ENCODE results near the gene NEK4. TPM values are rescaled to one million over a fixed set of nuclear protein-coding genes. Genes with fewer than 3 reads are reported as not detected.
A peak's percentile ranks its signal among the peaks of the same experiment; 100 is the strongest.

The NEK4 gene
- total and polyA plus RNA-seq, 2 donors = 9.5 to 18.7 TPM

DNA sequence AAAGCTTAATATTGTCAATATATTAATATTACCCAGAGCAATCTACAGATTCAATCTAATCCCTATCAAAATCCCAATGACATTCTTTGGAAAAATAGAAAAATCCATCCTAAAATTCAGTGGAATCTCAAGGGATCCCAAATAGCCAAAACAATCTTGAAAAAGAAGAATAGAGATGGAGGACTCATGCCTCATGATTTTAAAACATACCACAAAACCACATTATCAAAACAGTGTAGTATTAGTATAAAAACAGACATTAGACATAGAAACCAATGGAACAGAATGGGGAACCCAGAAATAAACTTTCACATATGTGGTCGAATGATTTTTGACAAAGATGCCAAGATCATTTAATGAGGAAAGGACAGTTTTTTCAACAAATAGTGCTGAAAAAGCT lies 14.6 kb downstream of the NEK4 start:
- Histone ChIP-seq H3K9me3 (ENCODE audit: control insufficient read depth in 2 of 2, insufficient read depth in 1 of 2, low read length in 1 of 2) (no peaks in the 10 kb centered on the region), H3K27me3 (ENCODE audit: control insufficient read depth in 2 of 2, insufficient read depth in 1 of 2, low read length in 1 of 2) (no peaks in the 10 kb centered on the region), H3K4me3 (ENCODE audit: low read length in 2 of 2) (no peak overlapping the region), H3K27ac (ENCODE audit: low read depth in 1 of 2, low read length in 1 of 2) (no peak overlapping the region), H3K4me1 (ENCODE audit: control insufficient read depth in 2 of 2, insufficient read depth in 2 of 2, low read length in 2 of 2) (no peaks in the 10 kb centered on the region), H3K36me3 (ENCODE audit: control insufficient read depth in 2 of 2, insufficient read depth in 2 of 2, low read length in 1 of 2) (peaks cover 18 to 32% of the 10 kb centered on the region in 2 donors)
- no peak for DNase-seq (ENCODE audit: low read depth in 6 of 9, low spot score in 9 of 9)
- WGBS = 95% methylated on average over 1 of the region's 1 CpG

DNA sequence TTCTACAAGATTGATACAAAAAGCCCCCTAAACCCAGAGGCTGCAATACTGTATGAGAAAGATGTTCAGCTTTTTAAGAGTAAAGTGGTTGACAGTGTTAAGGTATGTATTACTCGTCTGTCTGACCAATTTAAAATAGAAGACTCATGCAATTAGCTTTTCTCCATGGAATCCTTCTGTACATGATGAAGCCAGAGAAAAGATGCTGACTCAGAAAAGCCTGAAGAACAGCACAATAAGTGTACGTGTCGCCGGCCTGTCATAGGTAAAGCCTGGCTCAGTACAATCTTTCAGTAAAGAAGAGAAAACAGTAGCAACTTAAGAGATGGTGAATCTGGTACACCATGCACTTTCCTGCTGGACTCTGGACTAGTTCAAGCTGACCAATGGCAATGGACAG lies 16.4 kb downstream of the NEK4 start:
- Histone ChIP-seq H3K27ac (ENCODE audit: low read depth in 1 of 2, low read length in 1 of 2) (no peak overlapping the region), H3K9me3 (ENCODE audit: control insufficient read depth in 2 of 2, insufficient read depth in 1 of 2, low read length in 1 of 2) (no peaks in the 10 kb centered on the region), H3K4me3 (ENCODE audit: low read length in 2 of 2) (no peak overlapping the region), H3K27me3 (ENCODE audit: control insufficient read depth in 2 of 2, insufficient read depth in 1 of 2, low read length in 1 of 2) (no peaks in the 10 kb centered on the region), H3K36me3 (ENCODE audit: control insufficient read depth in 2 of 2, insufficient read depth in 2 of 2, low read length in 1 of 2) (peaks cover 28 to 43% of the 10 kb centered on the region in 2 donors), H3K4me1 (ENCODE audit: control insufficient read depth in 2 of 2, insufficient read depth in 2 of 2, low read length in 2 of 2) (no peaks in the 10 kb centered on the region)
- DNase-seq (ENCODE audit: low read depth in 6 of 9, low spot score in 9 of 9) = no peak
- 99% methylated on average over 4 of the region's 4 CpGs for WGBS

DNA sequence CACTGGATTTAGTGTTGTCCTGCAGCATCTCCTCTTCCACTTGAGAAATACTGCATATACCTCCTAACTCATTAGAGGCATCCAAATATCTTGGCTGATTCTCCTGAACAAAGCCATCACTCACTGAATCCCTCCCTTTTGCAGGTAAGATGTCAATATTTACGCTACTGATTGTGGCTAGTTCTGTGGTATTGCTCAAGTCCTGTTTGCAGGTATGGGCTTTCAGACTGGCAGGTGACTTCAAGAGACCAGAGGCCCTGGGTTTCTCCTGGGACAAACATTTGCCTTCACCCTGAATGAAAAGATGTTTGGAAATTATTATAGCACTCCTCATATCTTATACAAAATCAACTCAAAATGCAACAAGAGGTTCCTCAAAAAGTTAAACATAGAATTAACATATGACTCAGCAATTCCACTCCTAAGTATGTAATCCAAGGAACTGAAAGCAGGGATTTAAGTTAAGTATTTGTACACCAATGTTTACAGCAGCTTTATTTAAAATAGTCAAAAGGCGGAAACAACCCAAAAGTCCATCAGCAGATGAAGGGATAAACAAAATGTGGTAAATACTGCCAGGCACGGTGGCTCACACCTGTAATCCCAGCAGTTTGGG lies 18.6 kb downstream of the NEK4 start:
- peaks cover 26 to 48% of the 10 kb centered on the region in 2 donors for H3K36me3 ChIP-seq (ENCODE audit: control insufficient read depth in 2 of 2, insufficient read depth in 2 of 2, low read length in 1 of 2)
- no peak overlapping the region for H3K27ac ChIP-seq (ENCODE audit: low read depth in 1 of 2, low read length in 1 of 2)
- no peak overlapping the region for H3K4me3 ChIP-seq (ENCODE audit: low read length in 2 of 2)
- H3K27me3 ChIP-seq (ENCODE audit: control insufficient read depth in 2 of 2, insufficient read depth in 1 of 2, low read length in 1 of 2) = no peaks in the 10 kb centered on the region
- 98% methylated on average over 3 of the region's 3 CpGs for WGBS
- H3K9me3 ChIP-seq (ENCODE audit: control insufficient read depth in 2 of 2, insufficient read depth in 1 of 2, low read length in 1 of 2) = no peaks in the 10 kb centered on the region
- DNase-seq (ENCODE audit: low read depth in 6 of 9, low spot score in 9 of 9) = no peak
- no peaks in the 10 kb centered on the region for H3K4me1 ChIP-seq (ENCODE audit: control insufficient read depth in 2 of 2, insufficient read depth in 2 of 2, low read length in 2 of 2)

DNA sequence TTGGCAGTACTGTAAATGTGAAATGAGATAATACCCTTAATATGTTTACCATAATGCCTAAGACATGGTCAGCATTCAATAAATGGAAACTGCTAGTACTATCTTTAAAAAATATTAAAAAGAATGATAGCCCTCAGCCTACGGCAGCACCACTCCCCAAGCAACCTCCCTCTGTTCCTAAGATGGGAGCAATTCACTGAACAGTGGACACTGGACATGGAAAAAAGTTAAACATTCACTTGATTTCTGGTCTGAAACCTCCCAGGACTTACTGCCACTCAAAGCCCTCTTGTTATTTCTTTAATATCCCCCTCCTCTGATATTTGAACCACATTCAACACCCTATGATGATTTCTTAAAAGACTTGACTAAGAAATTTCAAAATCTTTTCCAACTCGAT lies 27.0 kb downstream of the NEK4 start:
- no peak overlapping the region for H3K4me3 ChIP-seq (ENCODE audit: low read length in 2 of 2)
- no peaks in the 10 kb centered on the region for H3K27me3 ChIP-seq (ENCODE audit: control insufficient read depth in 2 of 2, insufficient read depth in 1 of 2, low read length in 1 of 2)
- no peaks in the 10 kb centered on the region for H3K9me3 ChIP-seq (ENCODE audit: control insufficient read depth in 2 of 2, insufficient read depth in 1 of 2, low read length in 1 of 2)
- H3K36me3 ChIP-seq (ENCODE audit: control insufficient read depth in 2 of 2, insufficient read depth in 2 of 2, low read length in 1 of 2) = peaks cover 21 to 63% of the 10 kb centered on the region in 2 donors
- H3K27ac ChIP-seq (ENCODE audit: low read depth in 1 of 2, low read length in 1 of 2) = peak overlapping the region in 1 of 2 donors; percentile 8
- no peaks in the 10 kb centered on the region for H3K4me1 ChIP-seq (ENCODE audit: control insufficient read depth in 2 of 2, insufficient read depth in 2 of 2, low read length in 2 of 2)
- WGBS = 98% methylated on average over 2 of the region's 2 CpGs
- no peak for DNase-seq (ENCODE audit: low read depth in 6 of 9, low spot score in 9 of 9)

DNA sequence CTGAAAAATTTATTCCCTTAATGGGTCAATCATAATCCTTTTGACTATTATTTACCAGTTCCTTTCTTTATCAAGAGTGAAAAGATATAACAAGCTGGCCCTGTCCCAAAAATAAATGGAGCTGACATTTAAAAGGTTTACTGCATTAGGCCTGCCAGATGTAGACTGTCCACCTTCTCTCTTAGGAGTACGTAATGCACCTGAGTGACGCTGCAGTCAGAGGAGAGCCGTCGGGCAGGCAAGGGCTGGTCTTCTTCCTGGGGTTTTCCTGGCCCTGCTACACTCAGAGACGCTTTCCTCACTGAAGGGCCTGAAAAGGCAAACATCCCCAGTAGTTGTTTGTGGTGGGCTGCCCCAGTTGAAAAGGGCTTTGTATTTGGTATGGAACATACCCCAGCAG lies 27.6 kb downstream of the NEK4 start:
- Histone ChIP-seq H3K4me1 (ENCODE audit: control insufficient read depth in 2 of 2, insufficient read depth in 2 of 2, low read length in 2 of 2) (no peaks in the 10 kb centered on the region), H3K9me3 (ENCODE audit: control insufficient read depth in 2 of 2, insufficient read depth in 1 of 2, low read length in 1 of 2) (no peaks in the 10 kb centered on the region), H3K27me3 (ENCODE audit: control insufficient read depth in 2 of 2, insufficient read depth in 1 of 2, low read length in 1 of 2) (no peaks in the 10 kb centered on the region), H3K4me3 (ENCODE audit: low read length in 2 of 2) (no peak overlapping the region), H3K27ac (ENCODE audit: low read depth in 1 of 2, low read length in 1 of 2) (peak overlapping the region in 1 of 2 donors; percentile 8), H3K36me3 (ENCODE audit: control insufficient read depth in 2 of 2, insufficient read depth in 2 of 2, low read length in 1 of 2) (peaks cover 22 to 64% of the 10 kb centered on the region in 2 donors)
- 94% methylated on average over 5 of the region's 5 CpGs for WGBS
- DNase-seq (ENCODE audit: low read depth in 6 of 9, low spot score in 9 of 9) = no peak

DNA sequence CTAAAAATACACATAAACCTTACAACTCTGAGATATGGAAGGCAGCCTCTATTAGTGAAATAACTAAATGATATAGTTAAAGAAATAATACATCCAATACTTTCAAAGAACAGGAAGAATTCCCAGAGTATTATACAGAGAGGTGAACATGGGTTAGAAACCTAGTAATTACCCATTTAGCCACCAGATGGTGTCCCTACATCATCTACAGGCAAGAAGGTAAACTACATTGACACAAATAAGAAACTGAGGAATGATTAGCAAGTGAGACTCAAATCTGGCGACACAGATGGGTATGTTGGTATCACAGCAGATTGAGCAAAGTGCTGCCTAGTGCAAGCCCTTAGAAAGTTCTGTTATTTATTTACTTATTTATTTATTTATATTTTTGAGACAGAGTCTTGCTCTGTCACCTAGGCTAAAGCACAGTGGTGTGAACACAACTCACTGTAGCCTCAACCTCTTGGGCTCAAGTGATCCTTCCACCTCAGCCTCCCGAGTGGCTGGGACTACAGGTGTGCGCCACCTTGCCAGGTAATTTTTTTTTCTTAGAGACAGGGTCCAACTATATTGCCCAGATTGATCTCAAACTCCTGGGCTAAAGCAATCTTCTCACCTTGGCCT lies 28.2 kb downstream of the NEK4 start:
- Histone ChIP-seq H3K9me3 (ENCODE audit: control insufficient read depth in 2 of 2, insufficient read depth in 1 of 2, low read length in 1 of 2) (no peaks in the 10 kb centered on the region), H3K36me3 (ENCODE audit: control insufficient read depth in 2 of 2, insufficient read depth in 2 of 2, low read length in 1 of 2) (peaks cover 24 to 66% of the 10 kb centered on the region in 2 donors)
- DNase-seq (ENCODE audit: low read depth in 6 of 9, low spot score in 9 of 9) = peak in 7 of 9 donors; percentile 7 to 59 (median 36)

DNA sequence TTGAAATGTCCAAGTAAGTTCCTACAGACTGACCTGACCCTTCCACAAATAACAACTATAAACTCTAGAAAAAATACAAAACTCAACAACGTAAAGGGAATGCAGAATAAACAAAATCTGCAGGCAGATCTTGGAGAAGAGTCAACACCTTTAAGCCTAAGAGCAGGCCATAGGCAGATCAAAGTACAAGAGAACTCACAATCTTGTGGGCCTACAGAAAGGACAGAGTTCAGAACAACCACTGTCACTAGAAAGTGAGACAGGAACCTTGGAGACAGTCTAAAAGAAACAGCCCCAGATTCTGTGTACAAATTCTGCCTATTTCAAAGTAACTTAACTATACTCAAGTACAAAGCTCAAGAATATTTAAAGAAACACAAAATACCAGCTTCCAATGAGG lies 31.0 kb downstream of the NEK4 start:
- DNase-seq (ENCODE audit: low read depth in 6 of 9, low spot score in 9 of 9) = no peak
- no peak overlapping the region for H3K4me3 ChIP-seq (ENCODE audit: low read length in 2 of 2)
- 98% methylated on average over 1 of the region's 1 CpG for WGBS
- no peak overlapping the region for H3K27ac ChIP-seq (ENCODE audit: low read depth in 1 of 2, low read length in 1 of 2)
- peaks cover 19 to 54% of the 10 kb centered on the region in 2 donors for H3K36me3 ChIP-seq (ENCODE audit: control insufficient read depth in 2 of 2, insufficient read depth in 2 of 2, low read length in 1 of 2)
- no peaks in the 10 kb centered on the region for H3K27me3 ChIP-seq (ENCODE audit: control insufficient read depth in 2 of 2, insufficient read depth in 1 of 2, low read length in 1 of 2)
- H3K4me1 ChIP-seq (ENCODE audit: control insufficient read depth in 2 of 2, insufficient read depth in 2 of 2, low read length in 2 of 2) = no peaks in the 10 kb centered on the region
- H3K9me3 ChIP-seq (ENCODE audit: control insufficient read depth in 2 of 2, insufficient read depth in 1 of 2, low read length in 1 of 2) = no peaks in the 10 kb centered on the region

More for the DNA sequence above, 28.2 kb downstream of the NEK4 start:
- Histone ChIP-seq H3K27me3 (ENCODE audit: control insufficient read depth in 2 of 2, insufficient read depth in 1 of 2, low read length in 1 of 2) (no peaks in the 10 kb centered on the region), H3K4me3 (ENCODE audit: low read length in 2 of 2) (no peak overlapping the region), H3K27ac (ENCODE audit: low read depth in 1 of 2, low read length in 1 of 2) (peak overlapping the region in 1 of 2 donors; percentile 20), H3K4me1 (ENCODE audit: control insufficient read depth in 2 of 2, insufficient read depth in 2 of 2, low read length in 2 of 2) (no peaks in the 10 kb centered on the region)
- 96% methylated on average over 3 of the region's 3 CpGs for WGBS

DNA sequence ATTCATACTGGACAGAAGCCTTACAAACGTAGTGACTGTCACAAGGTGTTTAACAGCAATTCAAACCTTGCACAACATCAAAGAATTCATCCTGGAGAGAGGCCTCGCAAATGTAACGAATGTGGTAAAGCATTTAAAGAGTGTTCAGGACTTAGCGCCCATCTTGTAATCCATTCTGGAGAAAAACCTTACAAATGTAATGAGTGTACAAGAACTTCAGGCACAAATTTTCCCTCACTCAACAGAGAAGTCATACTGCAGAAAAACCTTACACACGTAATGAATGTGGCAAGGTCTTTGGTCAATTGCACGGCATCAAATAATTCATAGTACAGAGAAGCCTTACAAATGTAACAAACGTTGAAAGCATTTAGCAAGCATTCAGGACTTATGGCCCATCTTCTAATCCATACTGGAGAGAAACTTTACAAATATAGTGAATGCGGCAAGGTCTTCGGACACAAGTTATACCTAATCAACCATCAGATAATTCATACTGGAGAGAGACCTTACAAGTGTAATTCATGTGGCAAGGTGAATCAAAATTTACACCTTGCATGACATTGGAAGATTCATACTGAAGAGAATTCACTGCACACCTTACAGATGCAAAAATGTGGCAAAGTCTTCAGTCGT lies 37.4 kb downstream of the NEK4 start:
- H3K4me1 ChIP-seq (ENCODE audit: control insufficient read depth in 2 of 2, insufficient read depth in 2 of 2, low read length in 2 of 2) = no peaks in the 10 kb centered on the region
- no peak overlapping the region for H3K27ac ChIP-seq (ENCODE audit: low read depth in 1 of 2, low read length in 1 of 2)
- H3K9me3 ChIP-seq (ENCODE audit: control insufficient read depth in 2 of 2, insufficient read depth in 1 of 2, low read length in 1 of 2) = peaks cover 0 to 9% of the 10 kb centered on the region in 2 donors
- no peak for DNase-seq (ENCODE audit: low read depth in 6 of 9, low spot score in 9 of 9)
- no peaks in the 10 kb centered on the region for H3K27me3 ChIP-seq (ENCODE audit: control insufficient read depth in 2 of 2, insufficient read depth in 1 of 2, low read length in 1 of 2)
- WGBS = 98% methylated on average over 10 of the region's 10 CpGs
- peaks cover 17 to 39% of the 10 kb centered on the region in 2 donors for H3K36me3 ChIP-seq (ENCODE audit: control insufficient read depth in 2 of 2, insufficient read depth in 2 of 2, low read length in 1 of 2)
- H3K4me3 ChIP-seq (ENCODE audit: low read length in 2 of 2) = no peak overlapping the region

DNA sequence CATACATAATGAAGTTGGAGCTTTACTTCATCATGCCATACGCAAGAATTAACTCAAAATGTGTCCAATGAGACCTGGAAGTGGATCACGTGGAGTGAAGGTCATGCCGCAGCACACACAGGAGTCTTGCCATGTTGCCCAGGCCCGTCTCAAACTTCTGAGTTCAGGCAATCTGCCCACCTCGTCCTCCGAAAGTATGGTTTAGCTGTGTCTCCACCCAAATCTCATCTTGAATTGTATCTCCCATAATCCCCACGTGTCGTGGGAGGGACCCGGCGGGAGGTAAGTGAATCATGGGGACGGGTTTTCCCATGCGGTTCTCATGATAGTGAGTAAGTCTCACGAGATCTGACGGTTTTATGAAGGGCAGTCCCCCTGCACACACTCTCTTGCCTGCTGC lies 39.1 kb downstream of the NEK4 start:
- H3K36me3 ChIP-seq (ENCODE audit: control insufficient read depth in 2 of 2, insufficient read depth in 2 of 2, low read length in 1 of 2) = peaks cover 9 to 30% of the 10 kb centered on the region in 2 donors
- H3K4me3 ChIP-seq (ENCODE audit: low read length in 2 of 2) = no peak overlapping the region
- WGBS = 98% methylated on average over 14 of the region's 14 CpGs
- no peaks in the 10 kb centered on the region for H3K4me1 ChIP-seq (ENCODE audit: control insufficient read depth in 2 of 2, insufficient read depth in 2 of 2, low read length in 2 of 2)
- H3K9me3 ChIP-seq (ENCODE audit: control insufficient read depth in 2 of 2, insufficient read depth in 1 of 2, low read length in 1 of 2) = peaks cover 0 to 14% of the 10 kb centered on the region in 2 donors
- H3K27me3 ChIP-seq (ENCODE audit: control insufficient read depth in 2 of 2, insufficient read depth in 1 of 2, low read length in 1 of 2) = no peaks in the 10 kb centered on the region
- H3K27ac ChIP-seq (ENCODE audit: low read depth in 1 of 2, low read length in 1 of 2) = no peak overlapping the region
- DNase-seq (ENCODE audit: low read depth in 6 of 9, low spot score in 9 of 9) = no peak
